Adrenal gland (tissue), 12 donors: ENCODE results near the gene GAGE10. TPM values are rescaled to one million over a fixed set of nuclear protein-coding genes. Genes with fewer than 3 reads are reported as not detected.

Experiments used
- DNase-seq, 7 donors: peaks; one replicate each; pipeline ENCODE4 v3.0.0-alpha.2; 2019 to 2020
- H3K27ac ChIP-seq, 5 donors: fragments of 200-600 bp; sonication (generic) in 4 of 5; 1 replicate in 3 of 5; 2 replicates in 2 of 5; pipeline versions ENCODE4 v1.5.1 to v1.8.0; 2016 to 2020; ENCODE audit warnings: mild to moderate bottlenecking in 1 of 5
- H3K27me3 ChIP-seq: fragments of 200-600 bp; 2 replicates; pipeline ENCODE4 v1.8.0; 2021
- H3K36me3 ChIP-seq, 2 donors: fragments of 200-600 bp; replicated peaks in 1 of 2; 1 replicate in 1 of 2; 2 replicates in 1 of 2; pipeline versions ENCODE4 v1.5.1 to v1.8.0; 2018 to 2022
- H3K4me1 ChIP-seq, 2 donors: fragments of 200-600 bp; replicated peaks in 1 of 2; 1 replicate in 1 of 2; 2 replicates in 1 of 2; pipeline versions ENCODE4 v1.5.1 to v1.8.0; 2018 to 2021
- H3K4me3 ChIP-seq, 4 donors: fragments of 200-600 bp; sonication (generic) in 3 of 4; one replicate each; pipeline ENCODE4 v1.5.1; 2016 to 2018
- H3K9me3 ChIP-seq, 3 donors: fragments of 200-600 bp; sonication (generic) in 1 of 3; replicated peaks in 1 of 3; 1 replicate in 2 of 3; 2 replicates in 1 of 3; pipeline versions ENCODE4 v1.5.1 to v1.8.0; 2016 to 2021
- POLR2A ChIP-seq, 2 donors: fragments of 450-650 bp; IDR thresholded peaks; one replicate each; pipeline ENCODE4 v1.6.1; 2017; ENCODE audit warnings: antibody characterized with exemption in 2 of 2, mild to moderate bottlenecking in 2 of 2, moderate library complexity in 1 of 2
- WGBS, 4 donors: extraction: QIAGEN DNeasy Blood & Tissue Kit in 2 of 4; methylation state at CpG; one replicate each; pipeline versions ENCODE4 v1.1.5 to v1.1.7; 2013 to 2017; 5-methylcytosine and 5-hydroxymethylcytosine counted together
- intact Hi-C, 2 donors: fragments of 100-400 bp; cut with DNase I; formaldehyde crosslinking; loops; one replicate each; pipeline versions ENCODE4 v1.14.1 to v1.15.0; 2022 to 2023
- polyA plus RNA-seq, 3 donors: library from polyadenylated mRNA; stranded (reverse); fragments of 200-250 nt in 2 of 3; fragments of 350-450 nt in 1 of 3; fragmentation: Illumina TruSeq in 1 of 3; extraction: RNeasy Lipid Tissue Mini Kit (QIAGEN cat#74804) in 1 of 3; gene quantifications; one replicate each; pipeline ENCODE4 v1.2.3, GENCODE V29; 2013 to 2014
- total RNA-seq, 9 donors: library from RNA; depleted of rRNA in 4 of 9; stranded (reverse); fragments of >200 nt in 4 of 9; fragments of 120-200 nt in 1 of 9; fragmentation: NEBNext Ultra II Directional in 1 of 9; extraction: Animal tissue kit (Norgen Biotek cat#: 25700) in 1 of 9; gene quantifications; one replicate each; pipeline versions ENCODE4 v1.1.0 to v1.2.4, GENCODE V29; 2013 to 2023
- TF ChIP-seq, protein P1 (sequence below), 6 experiments: fragments of 450-650 bp in 4 of 6; fragments of 200-600 bp in 2 of 6; sonication (generic) in 1 of 6; IDR thresholded peaks; 1 replicate in 5 of 6; 2 replicates in 1 of 6; pipeline versions ENCODE4 v1.5.1 to v1.8.0; 2016 to 2021; ENCODE audit warnings: antibody characterized with exemption in 6 of 6, mild to moderate bottlenecking in 2 of 6, moderate library complexity in 1 of 6
- donor health status: healthy with polysubstance abuse.
- donor health status: Bipolar disorder and iron deficiency.
- donor health status: DM: yes; HTN: yes; CAD: no.
- donor health status: DM: no; HTN: no; CAD: no.
- donor health status: DM: no; HTN: no; CAD: no.
- donor health status: DM: yes; HTN: yes; CAD: no.

GAGE10 gene
- total and polyA plus RNA-seq, 12 donors: 0.33 TPM; not detected in 11

DNA sequence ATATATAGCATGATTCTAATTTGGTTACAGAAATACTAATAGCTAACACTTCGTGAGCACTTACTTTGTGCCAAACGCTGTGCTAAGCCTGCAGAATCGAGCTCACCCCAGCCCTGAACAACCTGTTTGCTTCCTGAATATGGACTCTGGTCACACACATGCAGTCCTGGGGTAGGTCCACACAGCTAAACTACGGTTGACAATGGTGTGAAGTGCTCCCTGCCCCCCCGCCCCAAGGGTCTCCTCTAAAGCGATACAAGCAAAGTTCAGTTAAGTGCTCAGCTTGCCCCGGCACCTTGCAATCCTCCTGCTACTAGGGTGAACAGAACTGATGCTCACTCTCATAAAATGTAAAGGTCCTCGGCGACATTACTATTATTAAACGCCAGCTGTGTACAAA lies 39.8 kb upstream of the GAGE10 start:
- Histone ChIP-seq H3K4me1 (no peaks in the 10 kb centered on the region), H3K9me3 (no peaks in the 10 kb centered on the region), H3K27me3 (no peaks in the 10 kb centered on the region), H3K4me3 (no peak overlapping the region), H3K27ac (no peak overlapping the region), H3K36me3 (no peaks in the 10 kb centered on the region)
- DNase-seq: no peak
- 82 to 85% (median 84%) methylated on average over 7 to 10 of the region's 10 CpGs for WGBS, 4 donors
- TF ChIP-seq POLR2A (IDR thresholded peaks at IDR 0.05): no peak
- TF ChIP-seq, protein P1, sequence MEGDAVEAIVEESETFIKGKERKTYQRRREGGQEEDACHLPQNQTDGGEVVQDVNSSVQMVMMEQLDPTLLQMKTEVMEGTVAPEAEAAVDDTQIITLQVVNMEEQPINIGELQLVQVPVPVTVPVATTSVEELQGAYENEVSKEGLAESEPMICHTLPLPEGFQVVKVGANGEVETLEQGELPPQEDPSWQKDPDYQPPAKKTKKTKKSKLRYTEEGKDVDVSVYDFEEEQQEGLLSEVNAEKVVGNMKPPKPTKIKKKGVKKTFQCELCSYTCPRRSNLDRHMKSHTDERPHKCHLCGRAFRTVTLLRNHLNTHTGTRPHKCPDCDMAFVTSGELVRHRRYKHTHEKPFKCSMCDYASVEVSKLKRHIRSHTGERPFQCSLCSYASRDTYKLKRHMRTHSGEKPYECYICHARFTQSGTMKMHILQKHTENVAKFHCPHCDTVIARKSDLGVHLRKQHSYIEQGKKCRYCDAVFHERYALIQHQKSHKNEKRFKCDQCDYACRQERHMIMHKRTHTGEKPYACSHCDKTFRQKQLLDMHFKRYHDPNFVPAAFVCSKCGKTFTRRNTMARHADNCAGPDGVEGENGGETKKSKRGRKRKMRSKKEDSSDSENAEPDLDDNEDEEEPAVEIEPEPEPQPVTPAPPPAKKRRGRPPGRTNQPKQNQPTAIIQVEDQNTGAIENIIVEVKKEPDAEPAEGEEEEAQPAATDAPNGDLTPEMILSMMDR (IDR thresholded peaks at IDR 0.05): no peak
- intact Hi-C loops: no loop called here

DNA sequence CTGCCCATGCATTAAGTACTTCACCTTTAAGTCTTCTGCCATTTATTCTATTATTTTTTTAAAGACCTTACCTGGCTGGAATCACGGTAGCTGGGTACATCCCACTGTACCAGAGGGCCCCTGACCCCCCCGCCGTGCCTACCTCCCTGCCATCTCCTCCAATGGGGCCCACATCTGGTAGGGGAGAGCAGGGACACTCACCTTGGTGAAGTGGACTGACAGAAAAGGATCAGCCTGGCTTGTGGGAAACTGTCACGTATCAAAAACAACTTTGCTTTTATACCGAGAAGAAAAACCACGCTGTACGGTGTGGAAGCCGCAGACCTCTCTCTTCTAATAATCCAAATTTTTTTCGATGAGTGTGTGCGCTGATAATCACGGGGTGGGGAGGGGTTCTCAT lies 39.0 kb upstream of the GAGE10 start, which contains the start of gene FOXP3:
FOXP3 (minus strand) TSS at position 251 of the 400 bp plus-strand sequence. CDS start 6,205 bp downstream, outside the sequence.
- no peaks in the 10 kb centered on the region for H3K36me3 ChIP-seq
- no peaks in the 10 kb centered on the region for H3K27me3 ChIP-seq
- DNase-seq: no peak
- no peaks in the 10 kb centered on the region for H3K9me3 ChIP-seq
- 85 to 89% (median 87%) methylated on average over 11 of the region's 11 CpGs for WGBS, 4 donors
- intact Hi-C loops: no loop called here
- no peak within 1 kb of the TSS for H3K27ac ChIP-seq
- no peak within 1 kb of the TSS for H3K4me3 ChIP-seq
- no peaks in the 10 kb centered on the region for H3K4me1 ChIP-seq
- TF ChIP-seq, protein P1 (IDR thresholded peaks at IDR 0.05): no peak
- no peak for TF ChIP-seq POLR2A (IDR thresholded peaks at IDR 0.05)

DNA sequence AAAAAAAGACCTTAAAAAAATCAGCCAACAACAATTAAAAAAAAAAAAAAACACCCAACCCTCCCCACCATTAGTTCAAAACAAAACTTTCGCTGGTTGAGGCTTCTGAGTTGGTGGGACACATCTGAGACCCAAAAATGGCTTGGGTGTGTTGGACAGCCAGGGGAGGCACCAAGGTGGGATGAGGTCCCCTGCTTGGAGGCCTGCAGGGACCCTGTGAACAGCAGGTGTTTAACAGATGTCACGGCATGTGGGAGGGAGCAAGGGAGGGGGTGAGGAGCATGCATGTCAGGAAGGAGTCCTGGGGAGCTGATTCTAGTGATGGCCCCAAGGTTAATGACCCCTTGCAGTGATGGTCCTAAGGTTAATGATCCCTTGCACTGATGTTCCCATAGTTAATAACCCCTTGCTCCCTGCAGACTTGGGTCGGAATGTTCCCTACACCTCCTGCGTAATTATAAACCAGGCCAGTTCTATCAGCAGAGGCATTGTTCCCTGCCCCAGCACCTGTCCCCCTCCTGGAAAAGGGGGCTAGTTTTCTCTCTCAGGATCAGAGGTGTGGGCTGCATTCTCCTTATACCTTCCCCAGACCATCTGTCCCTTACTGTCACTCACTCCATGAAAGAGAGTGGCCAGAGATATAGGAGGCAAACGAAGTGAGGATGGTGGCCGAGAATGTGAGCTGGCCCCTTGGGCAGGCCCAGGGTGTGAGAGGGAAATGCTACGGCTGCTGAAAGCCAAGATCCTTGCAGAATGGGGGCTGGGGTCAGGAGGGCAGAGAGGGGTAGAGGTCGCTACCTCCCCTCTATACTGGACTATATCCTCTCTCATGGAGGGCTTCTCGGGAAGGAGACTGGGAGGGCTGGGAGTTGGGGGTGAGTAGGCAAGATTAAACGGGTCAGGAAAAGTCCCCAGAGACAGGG lies 36.7 kb upstream of the GAGE10 start:
- WGBS, 4 donors: 75 to 87% (median 79%) methylated on average over 8 to 10 of the region's 10 CpGs
- DNase-seq: peak in 1 of 7 donors; percentile 4
- intact Hi-C loops: no loop called here
- H3K9me3 ChIP-seq: no peaks in the 10 kb centered on the region
- H3K27me3 ChIP-seq: no peaks in the 10 kb centered on the region
- TF ChIP-seq, protein P1 (IDR thresholded peaks at IDR 0.05): no peak
- no peak for TF ChIP-seq POLR2A (IDR thresholded peaks at IDR 0.05)
- H3K4me3 ChIP-seq: no peak overlapping the region
- H3K36me3 ChIP-seq: no peaks in the 10 kb centered on the region
- H3K27ac ChIP-seq: no peak overlapping the region
- peaks cover 0 to 15% of the 10 kb centered on the region in 2 donors for H3K4me1 ChIP-seq

DNA sequence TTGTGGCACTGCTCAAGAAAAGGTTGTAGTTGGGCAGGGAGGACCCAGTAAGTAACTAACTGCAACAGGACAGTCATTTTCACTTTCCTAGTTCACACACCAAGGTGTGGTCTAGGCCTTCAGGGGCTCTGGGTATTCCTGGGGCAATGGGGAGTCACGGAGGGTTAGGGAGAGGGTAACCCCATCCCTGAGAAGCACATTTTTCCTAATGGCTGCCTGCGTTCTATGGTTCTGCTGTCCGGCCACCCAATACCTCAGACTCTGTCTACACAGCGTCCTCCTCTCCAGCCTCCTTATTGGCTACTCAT lies 34.8 kb upstream of the GAGE10 start:
- 1 to 53% (median 26%) methylated on average over 4 of the region's 4 CpGs for WGBS, 4 donors
- H3K36me3 ChIP-seq: no peaks in the 10 kb centered on the region
- H3K4me1 ChIP-seq: peaks cover 0 to 17% of the 10 kb centered on the region in 2 donors
- H3K9me3 ChIP-seq: no peaks in the 10 kb centered on the region
- peak overlapping the region in 4 of 5 donors; percentile 56 to 99 (median 93) for H3K27ac ChIP-seq
- no peaks in the 10 kb centered on the region for H3K27me3 ChIP-seq
- peak overlapping the region in 2 of 4 donors; percentile 23 to 80 for H3K4me3 ChIP-seq
- intact Hi-C loops: no loop called here
- TF ChIP-seq, protein P1 (IDR thresholded peaks at IDR 0.05): no peak
- no peak for TF ChIP-seq POLR2A (IDR thresholded peaks at IDR 0.05)
- DNase-seq: no peak
